K562 (cell line): Measurements from ENCODE around the gene PPP4R3A. TPM values are rescaled to one million over a fixed set of nuclear protein-coding genes. Genes with fewer than 3 reads are reported as not detected.

Source experiments
- ATAC-seq: fragments of 200-7000 bp; cut with Tn5 transposase; 3 replicates; pipeline ENCODE4 v1.9.1; 2020; ENCODE audit warnings: moderate library complexity
- BruUV-seq: library from RNA; stranded (reverse); fragments of 400-500 nt; replicated peaks from 2 replicates; lab custom pipeline; 2021; lab: Mats Ljungman, UMichigan
- CTCF ChIA-PET: fragments of 300-600 bp; formaldehyde crosslinking; extraction: SDS; loops from one replicate; lab custom pipeline; 2021; ENCODE audit warnings: low intra/inter-chr PET ratio; lab: Yijun Ruan, JAX
- POLR2A ChIA-PET: fragments of 300-600, 350-650 bp; sonication (Branson Sonifier 250); formaldehyde crosslinking; extraction: SDS; loops from one replicate; lab custom pipeline; 2021; ENCODE audit warnings: antibody characterized with exemption, inconsistent platforms; lab: Yijun Ruan, JAX
- DNase-seq, 4 experiments: peaks; one replicate each; pipeline versions ENCODE4 v3.0.0 to v3.0.0-alpha.2; 2011 to 2018; ENCODE audit warnings: low spot score in 3 of 4, mixed read lengths in 3 of 4; ENCODE audit errors: extremely low read depth in 1 of 4
- FAIRE-seq: peaks from 2 replicates; lab custom pipeline; 2011; peaks lifted over from hg19 to GRCh38; lab: Jason Lieb, UNC
- H2AFZ ChIP-seq: 2 replicates; pipeline ENCODE4 v1.6.0; 2011; ENCODE audit warnings: low read depth, low read length, control low read depth, inconsistent platforms
- H3K27ac ChIP-seq: fragments of 200-600 bp; 3 replicates; pipeline ENCODE4 v1.8.0; 2011; ENCODE audit warnings: low read depth, mild to moderate bottlenecking, control low read depth, inconsistent platforms, low read length, moderate library complexity, mixed read lengths; ENCODE audit errors: extremely low read depth
- H3K27me3 ChIP-seq, 2 experiments: fragments of 300-600 bp in 1 of 2; 2 replicates in 1 of 2; 3 replicates in 1 of 2; pipeline versions ENCODE4 v1.6.0 to v1.8.0; 2011; ENCODE audit warnings: inconsistent platforms in 2 of 2, low read length in 2 of 2, mild to moderate bottlenecking in 1 of 2, mixed read lengths in 1 of 2, moderate library complexity in 1 of 2; ENCODE audit not compliant: control insufficient read depth in 2 of 2, insufficient read depth in 2 of 2
- H3K36me3 ChIP-seq: fragments of 300-600 bp; 3 replicates; pipeline ENCODE4 v1.8.0; 2011; ENCODE audit warnings: mild to moderate bottlenecking, low read length, inconsistent platforms; ENCODE audit not compliant: control insufficient read depth, insufficient read depth
- H3K4me1 ChIP-seq, 2 experiments: fragments of 200-600 bp in 1 of 2; replicated peaks in 1 of 2; 2 replicates in 1 of 2; 3 replicates in 1 of 2; pipeline versions ENCODE4 v1.5.1 to v1.8.0; 2011; ENCODE audit warnings: inconsistent platforms in 2 of 2, low read length in 2 of 2, mild to moderate bottlenecking in 1 of 2, mixed read lengths in 1 of 2, moderate library complexity in 1 of 2; ENCODE audit not compliant: control insufficient read depth in 2 of 2, insufficient read depth in 2 of 2
- H3K4me2 ChIP-seq: 2 replicates; pipeline ENCODE4 v1.6.1; 2011; ENCODE audit warnings: low read length, control low read depth, inconsistent platforms, mixed read lengths; ENCODE audit not compliant: insufficient read depth
- H3K4me3 ChIP-seq: fragments of 200-600 bp; sonication (generic), shearing (Covaris generic); 2 replicates; pipeline ENCODE4 v1.5.1; 2016; ENCODE audit warnings: control low read depth, inconsistent platforms
- H3K79me2 ChIP-seq: fragments of 200-600 bp; 3 replicates; pipeline ENCODE4 v1.8.0; 2011; ENCODE audit warnings: low read length, inconsistent platforms; ENCODE audit not compliant: control insufficient read depth, insufficient read depth
- H3K9ac ChIP-seq, 2 experiments: 2 replicates each; pipeline versions ENCODE4 v1.6.0 to v1.6.1; 2011; ENCODE audit warnings: low read depth in 2 of 2, low read length in 2 of 2, control low read depth in 1 of 2, inconsistent platforms in 1 of 2, mild to moderate bottlenecking in 1 of 2, mixed read lengths in 1 of 2; ENCODE audit not compliant: insufficient read depth in 1 of 2
- H3K9me1 ChIP-seq: one replicate; pipeline ENCODE4 v1.6.0; 2011; ENCODE audit warnings: inconsistent platforms, mild to moderate bottlenecking, low read length, moderate library complexity; ENCODE audit not compliant: control insufficient read depth, insufficient read depth
- H3K9me3 ChIP-seq: replicated peaks from 2 replicates; pipeline ENCODE4 v1.5.1; 2011; ENCODE audit warnings: low read depth, low read length, inconsistent platforms; ENCODE audit not compliant: control insufficient read depth, insufficient read depth
- H4K20me1 ChIP-seq: replicated peaks from 2 replicates; pipeline ENCODE4 v1.6.1; 2011; ENCODE audit warnings: low read length, inconsistent platforms, mixed read lengths; ENCODE audit not compliant: control insufficient read depth, insufficient read depth
- BHLHE40 ChIP-seq: IDR thresholded peaks from 2 replicates; pipeline ENCODE4 v1.6.1; 2011; ENCODE audit warnings: low read length, improper control_type of control experiment
- ELF2 ChIP-seq: fragments of 250-450 bp; sonication (Bioruptor Pico); IDR thresholded peaks from 2 replicates; pipeline ENCODE4 v1.5.0; 2021; ENCODE audit warnings: mild to moderate bottlenecking
- GABPB1 ChIP-seq: sonication (generic); formaldehyde crosslinking; IDR thresholded peaks from 2 replicates; pipeline ENCODE4 v1.8.0; 2022; ENCODE audit warnings: mild to moderate bottlenecking, missing genetic modification reagents
- IRF9 ChIP-seq: fragments of 450-650 bp; IDR thresholded peaks from 2 replicates; pipeline ENCODE4 v1.6.1; 2016; ENCODE audit warnings: missing biosample characterization, missing genetic modification characterization
- JUNB ChIP-seq: fragments of 450-650 bp; formaldehyde crosslinking; conservative IDR thresholded peaks from 2 replicates; pipeline ENCODE4 v1.4.0; 2020; ENCODE audit warnings: mild to moderate bottlenecking
- MCM3 ChIP-seq: fragments of 450-650 bp; IDR thresholded peaks from 2 replicates; pipeline ENCODE4 v1.6.1; 2016
- NFE2 ChIP-seq: IDR thresholded peaks from 2 replicates; pipeline ENCODE4 v1.6.1; 2014; ENCODE audit warnings: antibody characterized with exemption, low read depth
- ZFX ChIP-seq: sonication (generic); formaldehyde crosslinking; IDR thresholded peaks from 2 replicates; pipeline ENCODE4 v1.8.0; 2022; ENCODE audit warnings: mild to moderate bottlenecking, missing genetic modification reagents, moderate library complexity
- ZNF224 ChIP-seq: sonication (generic); formaldehyde crosslinking; IDR thresholded peaks from 2 replicates; pipeline ENCODE4 v1.8.0; 2022; ENCODE audit warnings: mild to moderate bottlenecking, missing genetic modification reagents
- ZNF354B ChIP-seq: fragments of 250-450 bp; sonication (Bioruptor Pico); IDR thresholded peaks from 2 replicates; pipeline ENCODE4 v1.4.0; 2020
- ZNF445 ChIP-seq: fragments of 250-450 bp; sonication (Bioruptor Pico); IDR thresholded peaks from 2 replicates; pipeline ENCODE4 v1.4.0; 2020; ENCODE audit warnings: low read depth, mild to moderate bottlenecking, moderate library complexity
- WGBS: fragments of 100-300 bp; shearing (Covaris generic); methylation state at CpG from one replicate; pipeline ENCODE4 v1.1.6; 2016; ENCODE audit warnings: low coverage, mixed read lengths; ENCODE audit not compliant: insufficient coverage; ENCODE audit errors: missing lambda C conversion rate; 5-methylcytosine and 5-hydroxymethylcytosine counted together
- in situ Hi-C: fragments of 300-500 bp; cut with MboI; formaldehyde crosslinking; loops from 4 replicates; pipeline ENCODE4 v1.15.0; 2018; ENCODE audit warnings: inconsistent platforms, mixed read lengths
- intact Hi-C: fragments of 100-400 bp; cut with micrococcal nuclease; formaldehyde crosslinking; loops from 2 replicates; pipeline ENCODE4 v1.14.2; 2022
- polyA plus RNA-seq, 8 experiments: library from polyadenylated mRNA; depleted of rRNA in 4 of 8; stranded (reverse) in 5 of 8; unstranded in 3 of 8; fragments of >200 nt; fragmentation: Nextera tagmentation in 2 of 8; fragmentation: Illumina TruSeq in 1 of 8; extraction: Ambion mirVana in 2 of 8; extraction: Trizol in 1 of 8; gene quantifications; 2 replicates each; pipeline versions ENCODE4 v1.2.1 to v1.2.3, GENCODE V29; 2011 to 2014; ENCODE audit warnings: inconsistent platforms in 1 of 8, missing spikeins in 1 of 8
- total RNA-seq, 7 experiments: library from RNA; depleted of rRNA in 6 of 7; stranded (reverse); fragments of >200 nt in 6 of 7; fragmentation: Illumina TruSeq in 2 of 7; extraction: Trizol in 2 of 7; gene quantifications; 2 replicates each; pipeline versions ENCODE4 v1.2.1 to v1.2.3, GENCODE V29; 2011 to 2021; ENCODE audit warnings: low replicate concordance in 1 of 7
- TF ChIP-seq, protein P1 (sequence below): sonication (generic); formaldehyde crosslinking; IDR thresholded peaks from 2 replicates; pipeline ENCODE4 v1.8.0; 2022; ENCODE audit warnings: mild to moderate bottlenecking, missing genetic modification reagents, borderline replicate concordance

PPP4R3A gene
- total and polyA plus RNA-seq, 9 of the 15 experiments (the other 6 are each of a cell fraction or from before 2014, with no cell fraction given), result 9.5 to 54.9 (median 44.9) TPM

DNA sequence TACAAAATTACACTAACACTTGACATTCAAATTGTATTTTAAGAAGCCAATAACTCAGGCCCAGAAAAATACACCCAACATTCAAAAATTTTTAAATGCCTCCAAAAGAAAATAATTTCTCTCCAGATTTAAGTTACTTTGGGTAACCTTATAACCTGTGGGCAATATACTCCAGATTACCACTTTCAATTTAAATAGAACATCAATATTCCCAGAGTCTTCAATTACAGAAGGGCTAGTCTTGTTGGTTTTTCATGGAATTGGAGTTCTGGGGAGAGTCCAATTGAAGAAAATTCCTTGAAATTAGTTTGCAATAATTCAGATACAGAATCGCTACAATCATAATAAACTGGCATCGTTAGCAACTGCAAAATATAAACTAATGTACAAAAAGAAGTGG, 2.0 kb downstream of the PPP4R3A start (continued):
- TF ChIP-seq IRF9, result no peak
- TF ChIP-seq, all 486 proteins: peak for 0

DNA sequence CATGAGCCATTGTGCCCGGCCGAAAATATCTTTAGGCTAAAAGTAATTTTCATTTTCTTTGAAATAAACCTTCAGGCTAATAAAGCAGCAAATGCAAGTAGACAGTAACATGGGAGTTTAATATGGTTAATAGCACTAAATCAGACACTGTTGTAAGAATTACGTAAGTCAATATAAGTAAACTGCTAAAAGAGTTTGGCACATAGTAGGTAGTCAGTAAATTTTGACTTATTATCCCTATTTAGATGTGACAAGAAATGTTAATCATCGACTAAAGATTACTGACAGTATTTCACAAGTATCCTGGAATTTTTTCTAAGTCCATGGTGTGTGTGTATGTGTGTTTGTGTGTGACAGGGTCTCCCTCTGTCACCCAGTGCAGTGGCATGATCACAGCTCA, 3.9 kb downstream of the PPP4R3A start:
- 93% methylated on average over 4 of the region's 4 CpGs for whole genome bisulfite sequencing
- Histone ChIP-seq H3K9me3 (no peaks in the 10 kb centered on the region), H3K27ac (no peak overlapping the region), H3K27me3 (no peaks in the 10 kb centered on the region), H4K20me1 (peaks cover 2% of the 10 kb centered on the region), H3K36me3 (peaks cover 44% of the 10 kb centered on the region; the same call in 2 of the 3 replicates), H3K9me1 (no peaks in the 10 kb centered on the region), H3K4me1 (peaks cover 3 to 6% of the 10 kb centered on the region in 2 experiments; a peak in 4 of 5 replicates), H3K4me3 (no peak overlapping the region), H2AFZ (no peak overlapping the region), H3K9ac (no peak overlapping the region), H3K79me2 (peaks cover 95% of the 10 kb centered on the region), H3K4me2 (no peak overlapping the region)
- no TSS peak for BruUV-seq
- DNase-seq (no peak), FAIRE-seq (no peak), ATAC-seq (no peak)
- in situ Hi-C loops (no loop called here), intact Hi-C loops (no loop called here)
- CTCF ChIA-PET, result no interaction called here
- no peak for TF ChIP-seq BHLHE40
- TF ChIP-seq JUNB (CRISPR knock-in tag), result no peak
- no peak for TF ChIP-seq MCM3
- TF ChIP-seq ELF2, result no peak
- TF ChIP-seq, protein P1, sequence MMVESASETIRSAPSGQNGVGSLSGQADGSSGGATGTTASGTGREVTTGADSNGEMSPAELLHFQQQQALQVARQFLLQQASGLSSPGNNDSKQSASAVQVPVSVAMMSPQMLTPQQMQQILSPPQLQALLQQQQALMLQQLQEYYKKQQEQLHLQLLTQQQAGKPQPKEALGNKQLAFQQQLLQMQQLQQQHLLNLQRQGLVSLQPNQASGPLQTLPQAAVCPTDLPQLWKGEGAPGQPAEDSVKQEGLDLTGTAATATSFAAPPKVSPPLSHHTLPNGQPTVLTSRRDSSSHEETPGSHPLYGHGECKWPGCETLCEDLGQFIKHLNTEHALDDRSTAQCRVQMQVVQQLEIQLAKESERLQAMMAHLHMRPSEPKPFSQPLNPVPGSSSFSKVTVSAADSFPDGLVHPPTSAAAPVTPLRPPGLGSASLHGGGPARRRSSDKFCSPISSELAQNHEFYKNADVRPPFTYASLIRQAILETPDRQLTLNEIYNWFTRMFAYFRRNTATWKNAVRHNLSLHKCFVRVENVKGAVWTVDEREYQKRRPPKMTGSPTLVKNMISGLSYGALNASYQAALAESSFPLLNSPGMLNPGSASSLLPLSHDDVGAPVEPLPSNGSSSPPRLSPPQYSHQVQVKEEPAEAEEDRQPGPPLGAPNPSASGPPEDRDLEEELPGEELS (CRISPR knock-in tag), result no peak
- no peak for TF ChIP-seq ZFX (CRISPR knock-in tag)
- TF ChIP-seq ZNF445 (CRISPR knock-in tag), result no peak
- no peak for TF ChIP-seq ZNF224 (CRISPR knock-in tag)
- no peak for TF ChIP-seq NFE2
- no peak for TF ChIP-seq ZNF354B (CRISPR knock-in tag)
- TF ChIP-seq GABPB1 (CRISPR knock-in tag), result no peak
- POLR2A ChIA-PET, result no interaction called here
